NOMO-1 treated with dmso at 0.1 percent for 144 hours (cell line): ENCODE measurements around the gene GNL3L.
"Not testable (repeated sequence)": the region's sequence is repeated elsewhere in the genome, so short reads cannot be mapped to it uniquely, and the experiment has no call there.

ENCODE experiments used
- DNase-seq: peaks from one replicate; lab custom pipeline; 2025; ENCODE audit not compliant: unreplicated experiment; lab: John Stamatoyannopoulos, UW

The GNL3L gene

DNA sequence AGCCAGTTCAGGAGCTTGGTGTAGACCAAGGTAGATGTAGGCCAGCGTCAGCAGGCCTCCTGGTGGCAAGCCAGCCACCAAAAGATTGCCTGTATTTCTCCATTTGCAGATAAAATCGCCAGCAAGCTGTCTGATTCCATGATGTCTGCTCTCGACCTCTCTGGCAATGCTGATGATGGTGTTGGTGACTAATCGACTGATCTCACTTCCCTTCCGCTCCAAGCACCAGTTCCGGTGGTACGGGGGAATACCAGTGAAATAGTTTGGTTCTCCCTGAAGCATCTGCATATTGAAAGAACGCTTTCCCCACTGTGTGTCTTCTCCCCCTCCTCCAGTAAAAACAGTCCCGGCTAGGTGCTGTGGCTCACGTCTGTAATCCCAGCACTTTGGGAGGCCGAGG, 30.4 kb downstream of the GNL3L start:
- DNase-seq: no peak

DNA sequence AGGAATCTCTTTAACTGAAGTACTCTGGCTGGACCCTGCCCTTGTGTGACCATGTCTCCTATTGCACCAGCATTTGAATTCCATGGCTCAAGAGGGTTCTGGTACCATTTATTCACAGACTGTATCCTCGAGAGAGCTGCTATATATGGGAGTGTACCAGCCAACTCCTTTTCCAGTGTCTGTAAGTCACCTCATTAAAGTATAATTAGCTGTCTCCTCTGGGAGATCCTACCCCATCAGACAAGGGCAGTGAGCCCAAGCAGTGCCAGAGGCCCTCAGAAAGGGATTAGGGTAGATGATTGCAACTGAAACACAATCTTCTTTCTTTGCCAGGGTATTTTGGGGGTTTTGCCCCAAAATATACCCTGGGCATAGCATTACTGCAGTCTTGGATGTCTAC, 31.6 kb downstream of the GNL3L start:
- DNase-seq: no peak

DNA sequence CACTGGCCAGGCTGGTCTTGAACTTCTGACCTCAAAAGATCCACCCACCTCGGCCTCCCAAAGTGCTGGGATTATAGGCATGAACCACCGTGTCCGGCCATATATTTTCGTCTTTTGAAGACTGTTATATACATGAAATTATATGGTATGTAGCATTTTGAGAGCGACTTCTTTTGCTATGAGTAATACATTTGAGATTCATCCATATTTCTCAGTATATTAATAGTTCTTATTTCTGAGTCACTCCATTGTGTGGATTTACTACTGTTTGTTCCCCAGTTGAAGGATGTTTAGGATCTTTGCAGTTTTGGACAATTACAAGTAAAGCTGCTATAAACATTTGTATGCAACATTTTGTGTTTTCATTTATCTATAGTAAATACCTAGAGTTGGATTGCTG, 34.9 kb downstream of the GNL3L start:
- no peak for DNase-seq

DNA sequence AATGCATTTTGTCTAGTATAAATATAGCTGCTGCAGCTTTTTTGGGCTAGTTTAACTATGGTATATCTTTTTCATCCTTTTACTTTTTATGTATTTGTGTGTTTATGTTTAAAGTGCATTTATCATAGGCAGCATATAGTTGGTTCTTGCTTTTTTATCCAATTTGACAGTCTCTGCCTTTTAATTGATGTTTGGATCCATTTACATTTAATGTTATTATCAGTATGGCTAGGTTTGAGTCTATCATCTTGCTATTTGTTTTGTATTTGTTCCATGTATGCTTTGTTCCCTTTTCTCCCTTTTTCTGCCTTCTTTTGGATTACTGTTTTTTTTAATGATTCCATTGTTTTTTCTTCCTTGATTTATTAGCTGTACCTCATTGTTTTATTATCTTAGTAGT, 40.3 kb downstream of the GNL3L start:
- DNase-seq: no peak

DNA sequence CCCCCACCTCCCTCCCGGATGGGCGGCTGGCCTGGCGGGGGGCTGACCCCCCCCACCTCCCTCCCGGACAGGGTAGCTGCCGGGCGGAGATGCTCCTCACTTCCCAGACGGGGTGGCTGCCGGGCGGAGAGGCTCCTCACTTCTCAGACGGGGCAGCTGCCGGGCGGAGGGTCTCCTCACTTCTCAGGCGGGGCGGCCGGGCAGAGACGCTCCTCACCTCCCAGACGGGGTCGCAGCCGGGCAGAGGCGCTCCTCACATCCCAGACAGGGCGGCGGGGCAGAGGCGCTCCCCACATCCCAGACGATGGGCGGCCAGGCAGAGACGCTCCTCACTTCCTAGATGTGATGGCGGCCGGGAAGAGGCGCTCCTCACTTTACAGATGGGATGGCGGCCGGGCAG, 42.6 kb downstream of the GNL3L start:
- DNase-seq: not testable (repeated sequence)

DNA sequence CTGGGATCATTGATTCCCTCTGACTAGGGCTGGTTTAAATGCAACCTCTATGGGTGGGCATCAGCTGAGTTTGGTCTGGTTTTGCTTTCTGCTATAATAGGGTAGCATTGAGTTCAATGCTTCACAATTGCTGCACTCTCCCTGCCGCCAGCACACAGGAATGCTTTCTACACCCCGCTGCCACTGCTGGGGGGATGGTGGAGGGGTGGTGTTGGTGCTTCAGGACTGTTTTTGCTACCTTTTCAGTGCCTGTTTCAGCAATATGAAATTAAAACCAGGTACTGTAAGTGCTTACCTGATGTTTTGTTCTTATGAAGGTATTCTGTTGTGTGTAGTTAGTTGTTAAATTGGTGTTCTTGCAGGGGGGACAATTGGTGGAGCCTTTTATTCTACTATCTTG, 67.7 kb downstream of the GNL3L start:
- DNase-seq: no peak

DNA sequence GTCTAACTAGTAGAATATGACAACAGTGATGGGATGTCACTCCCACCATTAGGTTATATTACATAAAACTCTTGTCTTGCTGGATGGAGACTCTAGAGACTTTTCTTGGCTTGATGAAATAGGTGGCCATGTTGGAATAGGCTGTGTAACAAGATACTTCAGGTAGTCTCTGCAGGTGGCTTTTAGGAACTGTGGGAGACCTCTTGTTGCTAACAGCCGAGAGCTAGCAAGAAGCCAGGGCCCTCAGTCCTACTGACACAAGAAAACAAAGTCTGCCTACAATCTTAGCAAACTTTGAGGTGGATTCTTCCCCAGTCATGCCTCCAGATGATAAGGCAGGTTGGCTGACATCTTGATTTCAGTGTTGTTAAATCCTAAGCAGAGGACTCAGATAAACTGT, 72.5 kb downstream of the GNL3L start:
- DNase-seq: no peak
